Panc1 (cell line): ENCODE data around the gene KCNAB2. TPM values are rescaled to one million over a fixed set of nuclear protein-coding genes. Genes with fewer than 3 reads are reported as not detected.

Source experiments
- ATAC-seq: fragments of 200-7000 bp; cut with Tn5 transposase; 2 replicates; pipeline ENCODE4 v1.9.1; 2020; ENCODE audit warnings: mild to moderate bottlenecking, moderate library complexity
- BruUV-seq: library from RNA; stranded (reverse); fragments of 400-500 nt; replicated peaks from 2 replicates; lab custom pipeline; 2021; lab: Mats Ljungman, UMichigan
- CTCF ChIA-PET: fragments of 300-600 bp; sonication (Branson Sonifier 250); formaldehyde crosslinking; loops from one replicate; lab custom pipeline; 2022; ENCODE audit warnings: antibody characterized with exemption; lab: Charles Lee
- POLR2A ChIA-PET: fragments of 300-600 bp; sonication (Branson Sonifier 250); formaldehyde crosslinking; loops from one replicate; lab custom pipeline; 2022; ENCODE audit warnings: antibody characterized with exemption; lab: Charles Lee
- DNase-seq: peaks from one replicate; pipeline ENCODE4 v3.0.0-alpha.2; 2010; ENCODE audit warnings: low read depth, low spot score
- H3K27ac ChIP-seq: 2 replicates; pipeline ENCODE4 v1.5.1; 2011; ENCODE audit warnings: mild to moderate bottlenecking, low read length, inconsistent platforms
- H3K27me3 ChIP-seq: fragments of 200-500 bp; sonication (Bioruptor generic); 2 replicates; pipeline ENCODE4 v1.6.0; 2014; ENCODE audit warnings: low read length, inconsistent platforms; ENCODE audit not compliant: control insufficient read depth, insufficient read depth
- H3K36me3 ChIP-seq: fragments of 200-500 bp; sonication (Bioruptor generic); 2 replicates; pipeline ENCODE4 v1.5.1; 2014; ENCODE audit warnings: inconsistent platforms, mild to moderate bottlenecking, low read length, moderate library complexity; ENCODE audit not compliant: control insufficient read depth, insufficient read depth
- H3K4me1 ChIP-seq: 2 replicates; pipeline ENCODE4 v1.5.1; 2011; ENCODE audit warnings: inconsistent platforms, mild to moderate bottlenecking, low read length, moderate library complexity; ENCODE audit not compliant: control insufficient read depth, insufficient read depth
- H3K4me3 ChIP-seq, 2 experiments: 2 replicates each; pipeline ENCODE4 v1.5.1; 2011 to 2012; ENCODE audit warnings: low read depth in 2 of 2, low read length in 2 of 2, mild to moderate bottlenecking in 2 of 2, inconsistent platforms in 1 of 2, moderate library complexity in 1 of 2
- H3K9me3 ChIP-seq: fragments of 200-500 bp; sonication (Bioruptor generic); 2 replicates; pipeline ENCODE4 v1.5.1; 2014; ENCODE audit warnings: low read depth, mild to moderate bottlenecking, inconsistent platforms, low read length, moderate library complexity; ENCODE audit not compliant: control insufficient read depth, insufficient read depth
- POLR2AphosphoS5 ChIP-seq: IDR thresholded peaks from 2 replicates; pipeline ENCODE4 v1.6.1; 2012; ENCODE audit warnings: mild to moderate bottlenecking, low read depth, low read length, moderate library complexity
- SIN3A ChIP-seq: IDR thresholded peaks from 2 replicates; pipeline ENCODE4 v1.6.1; 2012; ENCODE audit warnings: low read depth, mild to moderate bottlenecking, low read length, moderate library complexity, borderline replicate concordance; ENCODE audit not compliant: insufficient read depth
- TCF7L2 ChIP-seq: IDR thresholded peaks from 2 replicates; pipeline ENCODE4 v1.6.1; 2011; ENCODE audit warnings: mild to moderate bottlenecking, low read depth, low read length, inconsistent platforms
- in situ Hi-C: cut with HindIII; loops from 2 replicates; pipeline ENCODE4 v1.10.0; 2016; ENCODE audit warnings: low sequenced_read_pairs, low pct_unique_long_range_greater_than_20kb
- intact Hi-C: fragments of 100-400 bp; cut with micrococcal nuclease; formaldehyde crosslinking; loops from one replicate; pipeline ENCODE4 v1.10.0; 2022; ENCODE audit not compliant: unreplicated experiment
- total RNA-seq: library from RNA; stranded (reverse); gene quantifications from one replicate; pipeline ENCODE4 v1.2.1, GENCODE V29; 2021; ENCODE audit not compliant: unreplicated experiment
- TF ChIP-seq, protein P1 (sequence below), 2 experiments: IDR thresholded peaks; 2 replicates each; pipeline ENCODE4 v1.6.1; 2011 to 2012; ENCODE audit warnings: low read depth in 2 of 2, control low read depth in 1 of 2, low read length in 1 of 2, mild to moderate bottlenecking in 1 of 2, moderate library complexity in 1 of 2; ENCODE audit not compliant: insufficient read depth in 1 of 2
- TF ChIP-seq, protein P2 (sequence below): fragments of 450-650 bp; IDR thresholded peaks from 2 replicates; pipeline ENCODE4 v1.5.1; 2017; ENCODE audit warnings: mild to moderate bottlenecking

The KCNAB2 gene
- total RNA-seq, 1 experiment from 2014 or later = 27.6 TPM

DNA sequence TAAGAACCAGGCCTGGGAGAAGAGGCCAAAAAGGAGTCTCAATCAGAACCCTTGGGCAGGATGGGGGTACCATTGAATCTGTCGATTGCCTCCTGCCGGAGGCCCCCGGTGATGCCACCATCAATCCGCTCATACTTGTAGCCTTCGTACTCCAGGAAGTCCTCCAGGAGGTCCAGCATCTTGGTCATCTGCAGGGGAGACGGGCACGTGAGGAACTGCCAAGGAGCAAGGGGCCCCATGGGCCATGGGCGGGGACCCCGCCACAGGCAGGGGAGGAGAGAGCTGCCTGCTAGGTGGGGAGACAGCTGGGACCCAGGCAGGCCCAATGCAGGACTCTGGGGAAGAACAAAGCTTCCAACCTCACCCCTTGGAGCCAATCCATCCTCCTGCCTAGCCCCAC is 85.9 kb downstream of the KCNAB2 start:
- BruUV-seq = no TSS peak
- TF ChIP-seq SIN3A (no peak), POLR2AphosphoS5 (no peak), TCF7L2 (no peak)
- TF ChIP-seq, protein P1, sequence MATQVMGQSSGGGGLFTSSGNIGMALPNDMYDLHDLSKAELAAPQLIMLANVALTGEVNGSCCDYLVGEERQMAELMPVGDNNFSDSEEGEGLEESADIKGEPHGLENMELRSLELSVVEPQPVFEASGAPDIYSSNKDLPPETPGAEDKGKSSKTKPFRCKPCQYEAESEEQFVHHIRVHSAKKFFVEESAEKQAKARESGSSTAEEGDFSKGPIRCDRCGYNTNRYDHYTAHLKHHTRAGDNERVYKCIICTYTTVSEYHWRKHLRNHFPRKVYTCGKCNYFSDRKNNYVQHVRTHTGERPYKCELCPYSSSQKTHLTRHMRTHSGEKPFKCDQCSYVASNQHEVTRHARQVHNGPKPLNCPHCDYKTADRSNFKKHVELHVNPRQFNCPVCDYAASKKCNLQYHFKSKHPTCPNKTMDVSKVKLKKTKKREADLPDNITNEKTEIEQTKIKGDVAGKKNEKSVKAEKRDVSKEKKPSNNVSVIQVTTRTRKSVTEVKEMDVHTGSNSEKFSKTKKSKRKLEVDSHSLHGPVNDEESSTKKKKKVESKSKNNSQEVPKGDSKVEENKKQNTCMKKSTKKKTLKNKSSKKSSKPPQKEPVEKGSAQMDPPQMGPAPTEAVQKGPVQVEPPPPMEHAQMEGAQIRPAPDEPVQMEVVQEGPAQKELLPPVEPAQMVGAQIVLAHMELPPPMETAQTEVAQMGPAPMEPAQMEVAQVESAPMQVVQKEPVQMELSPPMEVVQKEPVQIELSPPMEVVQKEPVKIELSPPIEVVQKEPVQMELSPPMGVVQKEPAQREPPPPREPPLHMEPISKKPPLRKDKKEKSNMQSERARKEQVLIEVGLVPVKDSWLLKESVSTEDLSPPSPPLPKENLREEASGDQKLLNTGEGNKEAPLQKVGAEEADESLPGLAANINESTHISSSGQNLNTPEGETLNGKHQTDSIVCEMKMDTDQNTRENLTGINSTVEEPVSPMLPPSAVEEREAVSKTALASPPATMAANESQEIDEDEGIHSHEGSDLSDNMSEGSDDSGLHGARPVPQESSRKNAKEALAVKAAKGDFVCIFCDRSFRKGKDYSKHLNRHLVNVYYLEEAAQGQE (IDR thresholded peaks at IDR 0.05; ENCODE audit: insufficient read depth in 1 of 2, low read depth in 2 of 2, low read length in 1 of 2) = no peak
- TF ChIP-seq, protein P2, sequence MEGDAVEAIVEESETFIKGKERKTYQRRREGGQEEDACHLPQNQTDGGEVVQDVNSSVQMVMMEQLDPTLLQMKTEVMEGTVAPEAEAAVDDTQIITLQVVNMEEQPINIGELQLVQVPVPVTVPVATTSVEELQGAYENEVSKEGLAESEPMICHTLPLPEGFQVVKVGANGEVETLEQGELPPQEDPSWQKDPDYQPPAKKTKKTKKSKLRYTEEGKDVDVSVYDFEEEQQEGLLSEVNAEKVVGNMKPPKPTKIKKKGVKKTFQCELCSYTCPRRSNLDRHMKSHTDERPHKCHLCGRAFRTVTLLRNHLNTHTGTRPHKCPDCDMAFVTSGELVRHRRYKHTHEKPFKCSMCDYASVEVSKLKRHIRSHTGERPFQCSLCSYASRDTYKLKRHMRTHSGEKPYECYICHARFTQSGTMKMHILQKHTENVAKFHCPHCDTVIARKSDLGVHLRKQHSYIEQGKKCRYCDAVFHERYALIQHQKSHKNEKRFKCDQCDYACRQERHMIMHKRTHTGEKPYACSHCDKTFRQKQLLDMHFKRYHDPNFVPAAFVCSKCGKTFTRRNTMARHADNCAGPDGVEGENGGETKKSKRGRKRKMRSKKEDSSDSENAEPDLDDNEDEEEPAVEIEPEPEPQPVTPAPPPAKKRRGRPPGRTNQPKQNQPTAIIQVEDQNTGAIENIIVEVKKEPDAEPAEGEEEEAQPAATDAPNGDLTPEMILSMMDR = no peak
- H3K9me3 ChIP-seq = no peaks in the 10 kb centered on the region
- ATAC-seq = no peak
- intact Hi-C loops = no loop called here
- H3K27me3 ChIP-seq = no peaks in the 10 kb centered on the region
- H3K4me3 ChIP-seq = no peak overlapping the region
- DNase-seq = no peak
- ChIA-PET POLR2A (no interaction called here), CTCF (no interaction called here)
- peaks cover 2% of the 10 kb centered on the region; the same call in 1 of the 2 replicates for H3K36me3 ChIP-seq
- no peaks in the 10 kb centered on the region for H3K4me1 ChIP-seq
- H3K27ac ChIP-seq = no peak overlapping the region
- in situ Hi-C loops = no loop called here

DNA sequence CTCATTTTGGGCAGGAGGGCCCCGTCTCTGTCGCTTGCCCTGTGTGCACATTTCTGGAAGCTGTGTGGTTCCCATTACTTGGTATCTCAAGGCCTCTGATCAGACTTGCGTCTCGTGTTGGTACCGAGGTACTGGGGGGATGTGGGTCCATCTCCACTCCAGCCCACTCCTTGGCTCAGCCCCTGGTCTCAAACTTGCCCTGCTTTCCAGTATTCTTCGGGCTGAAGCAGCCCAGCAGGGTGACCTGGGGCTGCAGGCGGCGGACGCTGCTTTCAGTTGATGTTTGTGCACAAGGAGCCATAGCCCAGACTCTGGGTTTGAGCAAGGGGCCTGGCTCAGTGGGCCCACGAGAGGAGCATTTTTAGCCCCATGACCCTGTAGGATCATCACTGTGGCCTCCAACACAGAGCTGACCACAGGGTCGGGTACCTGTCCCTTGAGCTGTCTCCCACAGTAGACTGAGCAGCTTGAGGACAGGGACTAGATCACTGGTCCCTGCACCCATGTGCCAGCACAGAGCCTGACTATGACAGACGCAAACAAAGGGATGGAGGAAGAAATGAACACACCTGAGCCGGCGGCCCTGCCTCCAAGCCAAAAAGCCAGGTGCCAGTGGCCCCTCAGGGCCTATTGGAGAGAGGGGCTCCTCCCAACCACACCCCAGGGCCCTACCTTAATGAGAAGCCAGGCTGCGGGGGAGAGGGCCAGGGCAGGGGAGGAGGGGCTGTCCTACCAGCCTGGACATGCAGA is 87.6 kb downstream of the KCNAB2 start:
- in situ Hi-C loops (no loop called here), intact Hi-C loops (no loop called here)
- POLR2A ChIA-PET = interaction anchor here (0.6 kb wide), 1 partner anchor 29 kb away, joined by 6 read pairs; no protein-coding TSS in a partner anchor
- DNase-seq = no peak
- TF ChIP-seq, protein P1 (IDR thresholded peaks at IDR 0.05; ENCODE audit: insufficient read depth in 1 of 2, low read depth in 2 of 2, low read length in 1 of 2) = no peak
- TF ChIP-seq SIN3A = no peak
- no peak for TF ChIP-seq TCF7L2
- Histone ChIP-seq H3K9me3 (no peaks in the 10 kb centered on the region), H3K36me3 (peaks cover 2% of the 10 kb centered on the region; the same call in 1 of the 2 replicates), H3K27ac (no peak overlapping the region), H3K27me3 (no peaks in the 10 kb centered on the region), H3K4me3 (no peak overlapping the region), H3K4me1 (no peaks in the 10 kb centered on the region)
- no TSS peak for BruUV-seq
- ATAC-seq = no peak
- CTCF ChIA-PET = no interaction called here
